ENCODE data around the gene ALS2. TPM values are rescaled to one million over a fixed set of nuclear protein-coding genes. Genes with fewer than 3 reads are reported as not detected.

Gene ALS2
- total RNA-seq, 1 experiment from 2014 or later, result 47.5 TPM

DNA sequence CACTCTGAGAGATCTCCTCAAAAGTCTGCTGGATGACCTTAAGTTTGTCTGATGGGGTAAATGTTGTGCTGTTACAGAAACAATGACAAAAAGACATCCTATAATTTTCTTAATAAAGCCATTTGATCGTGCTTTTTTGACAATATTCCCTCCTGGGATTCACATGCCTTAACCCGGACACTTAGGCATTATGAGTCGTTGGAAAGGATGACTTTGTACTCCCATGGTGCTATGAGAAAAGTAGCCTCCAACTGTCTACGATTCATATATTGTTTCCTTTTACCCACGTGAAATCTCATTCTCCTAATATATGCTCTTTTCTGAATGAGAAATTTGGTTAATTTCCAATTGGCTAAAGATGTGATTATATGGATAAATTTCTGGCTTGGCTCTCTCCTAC is 76.2 kb downstream of the ALS2 start:
- intact Hi-C loops (cut with micrococcal nuclease; ENCODE audit: unreplicated experiment), result no loop called here
- CTCF ChIA-PET, result no interaction called here

DNA sequence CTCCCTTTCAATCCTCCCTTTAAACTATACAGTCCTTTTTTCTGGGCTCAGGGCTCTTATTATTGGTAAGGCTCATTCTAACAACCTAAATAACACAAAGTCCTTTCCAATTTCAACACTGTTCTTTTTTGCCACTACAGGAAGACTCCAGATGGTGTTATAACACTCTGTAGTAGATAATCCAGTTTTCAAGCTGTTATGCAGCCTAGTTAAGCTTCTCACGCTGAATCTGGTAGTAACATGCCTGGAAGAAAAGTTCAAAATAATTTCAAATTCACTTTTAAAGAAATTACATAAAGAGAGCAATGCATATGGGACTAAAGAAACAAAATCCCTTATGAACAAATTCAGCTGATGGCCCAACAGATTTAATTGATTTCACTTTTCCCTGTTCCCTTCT is 79.1 kb downstream of the ALS2 start:
- H3K27ac ChIP-seq (ENCODE audit: low read length), result no peak overlapping the region
- no TSS peak for BruUV-seq (replicated peaks)
- no peak overlapping the region for H3K4me3 ChIP-seq (ENCODE audit: low read depth in 2 of 2, low read length in 2 of 2)
- DNase-seq (ENCODE audit: low read depth, low spot score) (no peak), ATAC-seq (no peak)
- peaks cover 31% of the 10 kb centered on the region for H3K36me3 ChIP-seq (ENCODE audit: control insufficient read depth, insufficient read depth, low read length)
- in situ Hi-C loops (cut with HindIII; ENCODE audit: low pct_unique_long_range_greater_than_20kb, low sequenced_read_pairs) (no loop called here), intact Hi-C loops (cut with micrococcal nuclease; ENCODE audit: unreplicated experiment) (no loop called here)
- H3K4me1 ChIP-seq (ENCODE audit: control insufficient read depth, insufficient read depth, low read length), result peaks cover 4% of the 10 kb centered on the region; the same call in 1 of the 2 replicates
- TF ChIP-seq, protein P1, sequence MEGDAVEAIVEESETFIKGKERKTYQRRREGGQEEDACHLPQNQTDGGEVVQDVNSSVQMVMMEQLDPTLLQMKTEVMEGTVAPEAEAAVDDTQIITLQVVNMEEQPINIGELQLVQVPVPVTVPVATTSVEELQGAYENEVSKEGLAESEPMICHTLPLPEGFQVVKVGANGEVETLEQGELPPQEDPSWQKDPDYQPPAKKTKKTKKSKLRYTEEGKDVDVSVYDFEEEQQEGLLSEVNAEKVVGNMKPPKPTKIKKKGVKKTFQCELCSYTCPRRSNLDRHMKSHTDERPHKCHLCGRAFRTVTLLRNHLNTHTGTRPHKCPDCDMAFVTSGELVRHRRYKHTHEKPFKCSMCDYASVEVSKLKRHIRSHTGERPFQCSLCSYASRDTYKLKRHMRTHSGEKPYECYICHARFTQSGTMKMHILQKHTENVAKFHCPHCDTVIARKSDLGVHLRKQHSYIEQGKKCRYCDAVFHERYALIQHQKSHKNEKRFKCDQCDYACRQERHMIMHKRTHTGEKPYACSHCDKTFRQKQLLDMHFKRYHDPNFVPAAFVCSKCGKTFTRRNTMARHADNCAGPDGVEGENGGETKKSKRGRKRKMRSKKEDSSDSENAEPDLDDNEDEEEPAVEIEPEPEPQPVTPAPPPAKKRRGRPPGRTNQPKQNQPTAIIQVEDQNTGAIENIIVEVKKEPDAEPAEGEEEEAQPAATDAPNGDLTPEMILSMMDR (IDR thresholded peaks at IDR 0.05), result no peak
- no peak for TF ChIP-seq SIN3A (IDR thresholded peaks at IDR 0.05; ENCODE audit: borderline replicate concordance, insufficient read depth, low read depth, low read length)
- TF ChIP-seq TCF7L2 (IDR thresholded peaks at IDR 0.05; ENCODE audit: low read depth, low read length), result no peak
- TF ChIP-seq, protein P2, sequence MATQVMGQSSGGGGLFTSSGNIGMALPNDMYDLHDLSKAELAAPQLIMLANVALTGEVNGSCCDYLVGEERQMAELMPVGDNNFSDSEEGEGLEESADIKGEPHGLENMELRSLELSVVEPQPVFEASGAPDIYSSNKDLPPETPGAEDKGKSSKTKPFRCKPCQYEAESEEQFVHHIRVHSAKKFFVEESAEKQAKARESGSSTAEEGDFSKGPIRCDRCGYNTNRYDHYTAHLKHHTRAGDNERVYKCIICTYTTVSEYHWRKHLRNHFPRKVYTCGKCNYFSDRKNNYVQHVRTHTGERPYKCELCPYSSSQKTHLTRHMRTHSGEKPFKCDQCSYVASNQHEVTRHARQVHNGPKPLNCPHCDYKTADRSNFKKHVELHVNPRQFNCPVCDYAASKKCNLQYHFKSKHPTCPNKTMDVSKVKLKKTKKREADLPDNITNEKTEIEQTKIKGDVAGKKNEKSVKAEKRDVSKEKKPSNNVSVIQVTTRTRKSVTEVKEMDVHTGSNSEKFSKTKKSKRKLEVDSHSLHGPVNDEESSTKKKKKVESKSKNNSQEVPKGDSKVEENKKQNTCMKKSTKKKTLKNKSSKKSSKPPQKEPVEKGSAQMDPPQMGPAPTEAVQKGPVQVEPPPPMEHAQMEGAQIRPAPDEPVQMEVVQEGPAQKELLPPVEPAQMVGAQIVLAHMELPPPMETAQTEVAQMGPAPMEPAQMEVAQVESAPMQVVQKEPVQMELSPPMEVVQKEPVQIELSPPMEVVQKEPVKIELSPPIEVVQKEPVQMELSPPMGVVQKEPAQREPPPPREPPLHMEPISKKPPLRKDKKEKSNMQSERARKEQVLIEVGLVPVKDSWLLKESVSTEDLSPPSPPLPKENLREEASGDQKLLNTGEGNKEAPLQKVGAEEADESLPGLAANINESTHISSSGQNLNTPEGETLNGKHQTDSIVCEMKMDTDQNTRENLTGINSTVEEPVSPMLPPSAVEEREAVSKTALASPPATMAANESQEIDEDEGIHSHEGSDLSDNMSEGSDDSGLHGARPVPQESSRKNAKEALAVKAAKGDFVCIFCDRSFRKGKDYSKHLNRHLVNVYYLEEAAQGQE (IDR thresholded peaks at IDR 0.05; ENCODE audit: insufficient read depth in 1 of 2, low read depth in 2 of 2, low read length in 1 of 2), result no peak
- no peak for TF ChIP-seq POLR2AphosphoS5 (IDR thresholded peaks at IDR 0.05; ENCODE audit: low read depth, low read length)
- no peaks in the 10 kb centered on the region for H3K9me3 ChIP-seq (ENCODE audit: control insufficient read depth, insufficient read depth, low read depth, low read length)
- POLR2A ChIA-PET, result no interaction called here
- CTCF ChIA-PET, result no interaction called here
- no peaks in the 10 kb centered on the region for H3K27me3 ChIP-seq (ENCODE audit: control insufficient read depth, insufficient read depth, low read length)

More for the DNA sequence above, 76.2 kb downstream of the ALS2 start:
- H3K4me3 ChIP-seq (ENCODE audit: low read depth in 2 of 2, low read length in 2 of 2), result no peak overlapping the region
- ATAC-seq (no peak), DNase-seq (ENCODE audit: low read depth, low spot score) (no peak)
- POLR2A ChIA-PET, result no interaction called here
- no peaks in the 10 kb centered on the region for H3K4me1 ChIP-seq (ENCODE audit: control insufficient read depth, insufficient read depth, low read length)
- in situ Hi-C loops (cut with HindIII; ENCODE audit: low pct_unique_long_range_greater_than_20kb, low sequenced_read_pairs), result no loop called here
- no peaks in the 10 kb centered on the region for H3K27me3 ChIP-seq (ENCODE audit: control insufficient read depth, insufficient read depth, low read length)
- no peaks in the 10 kb centered on the region for H3K9me3 ChIP-seq (ENCODE audit: control insufficient read depth, insufficient read depth, low read depth, low read length)
- BruUV-seq (replicated peaks), result no TSS peak
- peaks cover 47% of the 10 kb centered on the region for H3K36me3 ChIP-seq (ENCODE audit: control insufficient read depth, insufficient read depth, low read length)
- TF ChIP-seq, protein P2 (IDR thresholded peaks at IDR 0.05; ENCODE audit: insufficient read depth in 1 of 2, low read depth in 2 of 2, low read length in 1 of 2), result no peak
- TF ChIP-seq TCF7L2 (IDR thresholded peaks at IDR 0.05; ENCODE audit: low read depth, low read length) (no peak), SIN3A (IDR thresholded peaks at IDR 0.05; ENCODE audit: borderline replicate concordance, insufficient read depth, low read depth, low read length) (no peak), POLR2AphosphoS5 (IDR thresholded peaks at IDR 0.05; ENCODE audit: low read depth, low read length) (no peak)
- TF ChIP-seq, protein P1 (IDR thresholded peaks at IDR 0.05), result no peak
- no peak overlapping the region for H3K27ac ChIP-seq (ENCODE audit: low read length)

All from Panc1 (cell line).